ENCODE results near the gene PPFIA1.

- TF ChIP-seq, protein P1, sequence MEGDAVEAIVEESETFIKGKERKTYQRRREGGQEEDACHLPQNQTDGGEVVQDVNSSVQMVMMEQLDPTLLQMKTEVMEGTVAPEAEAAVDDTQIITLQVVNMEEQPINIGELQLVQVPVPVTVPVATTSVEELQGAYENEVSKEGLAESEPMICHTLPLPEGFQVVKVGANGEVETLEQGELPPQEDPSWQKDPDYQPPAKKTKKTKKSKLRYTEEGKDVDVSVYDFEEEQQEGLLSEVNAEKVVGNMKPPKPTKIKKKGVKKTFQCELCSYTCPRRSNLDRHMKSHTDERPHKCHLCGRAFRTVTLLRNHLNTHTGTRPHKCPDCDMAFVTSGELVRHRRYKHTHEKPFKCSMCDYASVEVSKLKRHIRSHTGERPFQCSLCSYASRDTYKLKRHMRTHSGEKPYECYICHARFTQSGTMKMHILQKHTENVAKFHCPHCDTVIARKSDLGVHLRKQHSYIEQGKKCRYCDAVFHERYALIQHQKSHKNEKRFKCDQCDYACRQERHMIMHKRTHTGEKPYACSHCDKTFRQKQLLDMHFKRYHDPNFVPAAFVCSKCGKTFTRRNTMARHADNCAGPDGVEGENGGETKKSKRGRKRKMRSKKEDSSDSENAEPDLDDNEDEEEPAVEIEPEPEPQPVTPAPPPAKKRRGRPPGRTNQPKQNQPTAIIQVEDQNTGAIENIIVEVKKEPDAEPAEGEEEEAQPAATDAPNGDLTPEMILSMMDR (IDR thresholded peaks at IDR 0.05; ENCODE audit: low read depth, low read length) = no peak
- no peak for TF ChIP-seq EZH2phosphoT487 (IDR thresholded peaks at IDR 0.05; ENCODE audit: low read depth)
These were observed 78.1 kb downstream of the PPFIA1 start for GRCh38 chr11:70348608-70349007.
